Measurements from ENCODE around the gene VAMP5.

VAMP5 gene

GRCh38 chr2:85578243-85579180 is 5.7 kb upstream of the VAMP5 start:
- ChIA-PET CTCF (interaction anchor here (0.6 to 1.1 kb wide), 2 partner anchors 21 to 27 kb away, joined by 3 read pairs; no protein-coding TSS in a partner anchor), POLR2A (interaction anchor here (0.6 to 3.0 kb wide), 10 partner anchors 14 to 137 kb away, joined by 3 to 14 read pairs (median 4); partner anchors contain the start of genes C2orf68 and RNF181)
- TF ChIP-seq ELF4 (IDR thresholded peaks at IDR 0.05) (no peak), TARDBP (IDR thresholded peaks at IDR 0.05) (no peak), NFRKB (IDR thresholded peaks at IDR 0.05) (no peak), LEF1 (IDR thresholded peaks at IDR 0.05; ENCODE audit: borderline replicate concordance) (no peak)
- DNase-seq (ENCODE audit: extremely low spot score): no peak

- no peak for TF ChIP-seq FOXM1 (IDR thresholded peaks at IDR 0.05; ENCODE audit: borderline replicate concordance)
- no peak for TF ChIP-seq CTBP1 (IDR thresholded peaks at IDR 0.05; ENCODE audit: borderline replicate concordance)
- TF ChIP-seq SP1 (IDR thresholded peaks at IDR 0.05): no peak
- no peak for TF ChIP-seq ZNF384 (IDR thresholded peaks at IDR 0.05)
- TF ChIP-seq BHLHE40 (IDR thresholded peaks at IDR 0.05; ENCODE audit: borderline replicate concordance): no peak
- TF ChIP-seq FOXK2 (IDR thresholded peaks at IDR 0.05): no peak
- TF ChIP-seq ELF4 (IDR thresholded peaks at IDR 0.05): no peak
- TF ChIP-seq NFRKB (IDR thresholded peaks at IDR 0.05): no peak
- no peak for TF ChIP-seq PKNOX1 (IDR thresholded peaks at IDR 0.05)
- TF ChIP-seq TARDBP (IDR thresholded peaks at IDR 0.05): no peak
- TF ChIP-seq LEF1 (IDR thresholded peaks at IDR 0.05; ENCODE audit: borderline replicate concordance): no peak
- no peak for TF ChIP-seq HDGF (IDR thresholded peaks at IDR 0.05; ENCODE audit: borderline replicate concordance)
- TF ChIP-seq SUZ12 (IDR thresholded peaks at IDR 0.05): no peak
- TF ChIP-seq L3MBTL2 (conservative IDR thresholded peaks at IDR 0.05): no peak
- TF ChIP-seq ARNT (IDR thresholded peaks at IDR 0.05): no peak
- no peak for TF ChIP-seq FOXA1 (IDR thresholded peaks at IDR 0.05)
- DNase-seq (ENCODE audit: extremely low spot score): no peak
- CTCF ChIA-PET: interaction anchor here (1.1 kb wide), 1 partner anchor 20 kb away, joined by 3 read pairs; no protein-coding TSS in a partner anchor
- POLR2A ChIA-PET: interaction anchor here (1.0 to 2.0 kb wide), 6 partner anchors 13 to 32 kb away, joined by 3 to 6 read pairs (median 4); partner anchors contain the start of genes C2orf68, GGCX and RNF181
Observed at GRCh38 chr2:85579266-85579935, 4.8 kb upstream of the VAMP5 start.

GRCh38 chr2:85580206-85580605 is 4.0 kb upstream of the VAMP5 start:
- ChIA-PET CTCF (no interaction called here), POLR2A (interaction anchor here (1.0 to 2.0 kb wide), 4 partner anchors 14 to 31 kb away, joined by 3 to 6 read pairs (median 4); partner anchors contain the start of genes C2orf68 and GGCX)

DNA sequence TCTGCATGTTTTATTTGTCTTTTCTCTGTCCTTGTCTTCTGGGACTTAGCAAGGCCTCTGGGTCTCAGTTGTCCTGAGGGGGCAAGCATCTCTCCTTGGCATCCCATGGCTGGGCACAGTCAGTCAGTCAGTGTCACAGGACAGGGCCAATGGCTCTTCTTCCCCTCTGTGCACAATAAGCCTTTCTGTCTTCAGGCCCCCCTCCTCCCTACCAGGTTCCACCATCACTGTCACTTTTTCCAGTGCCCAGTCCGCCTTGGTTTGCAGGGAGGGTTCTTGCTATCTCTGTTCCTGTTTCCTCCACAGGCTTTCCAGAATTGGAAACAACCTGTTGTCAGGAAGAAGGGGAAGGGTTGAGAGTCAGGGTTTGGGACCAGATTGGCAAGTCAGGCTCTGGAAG is 1.7 kb upstream of the VAMP5 start:
- TF ChIP-seq LEF1 (IDR thresholded peaks at IDR 0.05; ENCODE audit: borderline replicate concordance) (no peak), PKNOX1 (IDR thresholded peaks at IDR 0.05) (no peak), ARNT (IDR thresholded peaks at IDR 0.05) (no peak), HDGF (IDR thresholded peaks at IDR 0.05; ENCODE audit: borderline replicate concordance) (no peak), TARDBP (IDR thresholded peaks at IDR 0.05) (no peak), FOXA1 (IDR thresholded peaks at IDR 0.05) (no peak), ELF4 (IDR thresholded peaks at IDR 0.05) (no peak), ZNF384 (IDR thresholded peaks at IDR 0.05) (no peak), SUZ12 (IDR thresholded peaks at IDR 0.05) (no peak), L3MBTL2 (conservative IDR thresholded peaks at IDR 0.05) (no peak), FOXM1 (IDR thresholded peaks at IDR 0.05; ENCODE audit: borderline replicate concordance) (no peak), NFRKB (IDR thresholded peaks at IDR 0.05) (no peak), CTBP1 (IDR thresholded peaks at IDR 0.05; ENCODE audit: borderline replicate concordance) (no peak)
- CTCF ChIA-PET: no interaction called here
- DNase-seq (ENCODE audit: extremely low spot score): no peak
- POLR2A ChIA-PET: no interaction called here

More at GRCh38 chr2:85580206-85580605, 4.0 kb upstream of the VAMP5 start:
- TF ChIP-seq ARNT (IDR thresholded peaks at IDR 0.05): no peak
- TF ChIP-seq NFRKB (IDR thresholded peaks at IDR 0.05): no peak
- no peak for TF ChIP-seq FOXM1 (IDR thresholded peaks at IDR 0.05; ENCODE audit: borderline replicate concordance)
- no peak for TF ChIP-seq ZNF384 (IDR thresholded peaks at IDR 0.05)
- TF ChIP-seq LEF1 (IDR thresholded peaks at IDR 0.05; ENCODE audit: borderline replicate concordance): no peak
- TF ChIP-seq ELF4 (IDR thresholded peaks at IDR 0.05): no peak
- no peak for TF ChIP-seq BHLHE40 (IDR thresholded peaks at IDR 0.05; ENCODE audit: borderline replicate concordance)
- no peak for TF ChIP-seq FOXA1 (IDR thresholded peaks at IDR 0.05)
- no peak for TF ChIP-seq HDGF (IDR thresholded peaks at IDR 0.05; ENCODE audit: borderline replicate concordance)
- no peak for TF ChIP-seq SUZ12 (IDR thresholded peaks at IDR 0.05)
- no peak for TF ChIP-seq PKNOX1 (IDR thresholded peaks at IDR 0.05)
- TF ChIP-seq CTBP1 (IDR thresholded peaks at IDR 0.05; ENCODE audit: borderline replicate concordance): no peak
- no peak for TF ChIP-seq SP1 (IDR thresholded peaks at IDR 0.05)
- TF ChIP-seq TARDBP (IDR thresholded peaks at IDR 0.05): no peak
- no peak for TF ChIP-seq FOXK2 (IDR thresholded peaks at IDR 0.05)
- no peak for TF ChIP-seq L3MBTL2 (conservative IDR thresholded peaks at IDR 0.05)
- no peak for DNase-seq (ENCODE audit: extremely low spot score)

DNA sequence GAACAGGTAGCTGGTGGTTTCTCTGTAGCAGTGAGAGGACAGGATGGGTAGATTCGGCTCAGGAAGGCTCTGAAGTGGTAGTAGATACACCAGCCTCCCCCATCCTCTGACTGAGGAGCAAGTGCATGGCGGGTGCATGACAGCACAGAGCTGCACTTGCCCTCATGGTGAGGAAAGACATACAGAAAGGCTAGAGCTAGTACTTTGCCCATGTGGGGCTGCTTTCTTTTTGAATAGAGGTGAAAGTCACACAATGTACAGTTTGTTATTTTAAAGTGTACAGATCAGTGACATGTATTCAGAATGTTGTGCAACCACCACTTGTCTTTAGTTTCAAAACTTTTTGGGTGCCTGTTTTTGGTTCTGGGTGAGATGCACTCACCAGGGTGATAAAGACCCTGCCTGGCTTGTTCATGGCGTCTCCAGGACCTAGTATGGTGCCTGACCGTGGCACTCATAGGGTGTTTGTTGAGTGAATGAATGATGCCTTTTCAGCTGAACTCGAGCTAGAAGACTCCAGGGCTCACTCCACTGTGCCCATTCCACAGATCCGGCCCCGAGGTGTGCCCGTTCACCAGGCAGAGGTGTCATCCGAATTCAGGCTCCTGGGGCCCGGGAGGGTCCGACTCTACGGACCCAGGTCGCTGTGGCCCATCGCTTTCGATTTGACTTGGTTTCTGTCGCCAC is 421 bp upstream of the VAMP5 start:
- no peak for TF ChIP-seq NFRKB (IDR thresholded peaks at IDR 0.05)
- no peak for TF ChIP-seq TARDBP (IDR thresholded peaks at IDR 0.05)
- no peak for TF ChIP-seq SUZ12 (IDR thresholded peaks at IDR 0.05)
- TF ChIP-seq PKNOX1 (IDR thresholded peaks at IDR 0.05): no peak
- TF ChIP-seq FOXA1 (IDR thresholded peaks at IDR 0.05): no peak
- no peak for TF ChIP-seq ZNF384 (IDR thresholded peaks at IDR 0.05)
- TF ChIP-seq BHLHE40 (IDR thresholded peaks at IDR 0.05; ENCODE audit: borderline replicate concordance): no peak
- no peak for TF ChIP-seq CTBP1 (IDR thresholded peaks at IDR 0.05; ENCODE audit: borderline replicate concordance)
- no peak for TF ChIP-seq L3MBTL2 (conservative IDR thresholded peaks at IDR 0.05)
- TF ChIP-seq SP1 (IDR thresholded peaks at IDR 0.05): no peak
- TF ChIP-seq HDGF (IDR thresholded peaks at IDR 0.05; ENCODE audit: borderline replicate concordance): no peak
- TF ChIP-seq FOXM1 (IDR thresholded peaks at IDR 0.05; ENCODE audit: borderline replicate concordance): no peak
- no peak for TF ChIP-seq ARNT (IDR thresholded peaks at IDR 0.05)
- no peak for TF ChIP-seq FOXK2 (IDR thresholded peaks at IDR 0.05)
- ChIA-PET CTCF (no interaction called here), POLR2A (interaction anchor here (4.5 kb wide), 1 partner anchor 11 kb away, joined by 28 read pairs; the partner anchor contains the start of gene RNF181)
- DNase-seq (ENCODE audit: extremely low spot score): no peak

All from HEK293T (cell line).